Measurements from ENCODE around the gene SCAF8. TPM values are rescaled to one million over a fixed set of nuclear protein-coding genes. Genes with fewer than 3 reads are reported as not detected.
A peak's percentile ranks its signal among the peaks of the same experiment; 100 is the strongest.
"Not testable (repeated sequence)": the region's sequence is repeated elsewhere in the genome, so short reads cannot be mapped to it uniquely, and the experiment has no call there.

Gene SCAF8
- total RNA-seq, 1 donor from 2014 or later, result 20.4 TPM

- ATAC-seq, result no peak
Observed at GRCh38 chr6:154783229-154783628, 50.0 kb downstream of the SCAF8 start.

GRCh38 chr6:154785075-154785474 lies 51.9 kb downstream of the SCAF8 start:
- no peak for ATAC-seq

DNA sequence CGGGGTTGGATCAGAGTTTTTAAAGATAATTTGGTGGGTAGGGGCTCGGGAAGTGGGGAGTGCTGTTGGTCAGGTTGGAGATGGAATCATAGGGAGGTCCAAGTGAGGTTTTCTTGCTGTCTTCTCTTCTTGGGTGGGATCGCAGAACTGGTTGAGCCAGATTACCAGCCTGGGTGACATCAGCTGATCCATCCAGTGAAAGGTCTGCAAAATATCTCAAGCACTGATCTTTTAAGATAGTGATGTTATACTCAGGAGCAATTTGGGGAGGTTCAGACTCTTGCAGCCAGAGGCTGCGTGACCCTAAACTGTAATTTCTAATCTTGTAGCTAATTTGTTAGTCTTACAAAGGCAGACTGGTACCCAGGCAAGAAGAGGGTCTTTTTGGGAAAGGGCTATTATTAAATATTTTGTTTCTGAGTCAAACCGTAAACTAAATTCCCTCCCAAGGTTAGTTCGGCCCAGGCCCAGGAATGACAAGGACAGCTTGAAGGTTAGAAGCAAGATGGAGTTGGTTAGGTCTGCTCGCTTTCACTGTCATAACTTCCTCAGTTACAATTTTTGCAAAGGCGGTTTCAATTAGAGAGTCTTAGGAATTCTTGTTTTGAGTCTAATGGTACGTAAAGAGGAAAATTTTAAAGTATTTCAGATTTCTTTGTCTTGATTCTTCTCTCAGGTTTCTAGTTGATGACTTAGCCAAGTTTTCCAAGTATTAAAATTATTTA lies 53.1 kb downstream of the SCAF8 start:
- ATAC-seq, result no peak

DNA sequence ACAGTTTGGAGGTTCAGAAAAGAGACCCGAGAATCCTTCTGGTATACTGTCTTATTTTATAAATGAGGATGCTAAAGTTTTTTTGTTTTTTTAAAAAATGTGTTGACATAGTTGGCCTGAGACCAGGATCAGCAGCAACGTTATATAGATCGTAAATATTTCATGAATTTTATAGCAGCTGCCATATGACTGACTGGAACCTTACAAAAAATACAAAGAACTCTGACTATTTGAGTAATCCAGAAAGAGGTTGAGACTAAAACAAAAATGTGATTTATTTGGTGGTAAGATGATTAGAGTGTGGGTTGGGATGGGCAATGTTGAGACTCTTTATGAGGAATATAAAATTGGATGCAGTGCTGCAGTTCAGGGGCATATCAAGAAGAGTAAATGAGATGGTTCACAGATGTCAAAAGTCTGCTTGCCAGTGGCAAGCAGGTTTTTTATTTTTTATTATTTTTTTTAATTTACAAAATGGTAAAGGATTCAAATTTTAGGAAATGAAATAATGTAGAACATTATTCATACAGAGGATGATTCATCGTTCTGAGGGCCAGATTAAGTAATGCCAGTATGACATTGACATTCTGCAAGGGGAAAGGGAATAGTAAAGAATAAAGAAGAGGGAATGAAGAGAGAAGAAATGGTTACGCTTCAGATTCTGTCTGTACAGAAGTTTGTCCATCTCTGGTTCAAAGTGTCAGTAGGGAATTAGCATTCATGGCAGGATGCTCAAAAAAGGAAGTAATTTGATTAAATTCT lies 58.5 kb downstream of the SCAF8 start:
- no peak for ATAC-seq

DNA sequence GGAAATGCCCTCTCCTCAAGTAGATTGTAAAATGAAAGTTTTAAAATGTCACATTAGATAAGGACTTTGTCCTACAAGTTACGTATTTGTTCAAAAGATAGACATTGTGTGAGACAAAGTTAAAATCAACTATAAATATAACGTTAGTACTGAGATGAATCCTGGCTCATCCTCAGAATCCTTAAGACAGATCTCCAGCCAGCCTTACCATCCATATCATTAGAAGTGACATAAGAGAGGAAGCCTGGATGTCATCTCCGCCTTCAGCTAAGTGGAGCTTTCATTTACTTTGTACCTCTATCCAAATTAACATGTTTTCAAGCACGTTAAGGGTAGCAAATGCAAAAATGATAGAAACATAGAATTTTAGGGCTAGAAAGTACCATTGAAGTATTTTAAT lies 59.1 kb downstream of the SCAF8 start:
- ATAC-seq, result no peak

- peak; percentile 79 for ATAC-seq
Observed at GRCh38 chr6:154792761-154793160, 59.5 kb downstream of the SCAF8 start.

GRCh38 chr6:154796484-154796883 lies 63.3 kb downstream of the SCAF8 start:
- no peak for ATAC-seq

DNA sequence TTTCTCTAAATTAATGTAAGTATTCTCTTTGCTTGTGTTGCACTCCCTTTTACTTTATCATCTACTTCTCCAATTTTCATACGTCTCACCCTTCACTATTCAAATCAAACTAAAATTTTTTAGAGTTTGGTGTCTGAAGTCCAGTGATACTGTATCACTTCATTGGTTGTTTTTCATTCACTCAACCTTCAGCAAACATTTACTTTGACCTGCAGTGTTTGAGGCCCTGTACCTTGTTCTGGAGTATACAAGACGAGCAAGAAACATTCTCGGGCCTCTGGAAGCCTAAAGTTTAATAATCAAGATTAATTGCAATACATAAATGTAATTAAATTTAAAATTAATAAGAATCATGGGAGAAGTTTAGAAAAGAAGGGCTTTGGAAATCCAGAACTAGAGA lies 64.6 kb downstream of the SCAF8 start:
- no peak for ATAC-seq

DNA sequence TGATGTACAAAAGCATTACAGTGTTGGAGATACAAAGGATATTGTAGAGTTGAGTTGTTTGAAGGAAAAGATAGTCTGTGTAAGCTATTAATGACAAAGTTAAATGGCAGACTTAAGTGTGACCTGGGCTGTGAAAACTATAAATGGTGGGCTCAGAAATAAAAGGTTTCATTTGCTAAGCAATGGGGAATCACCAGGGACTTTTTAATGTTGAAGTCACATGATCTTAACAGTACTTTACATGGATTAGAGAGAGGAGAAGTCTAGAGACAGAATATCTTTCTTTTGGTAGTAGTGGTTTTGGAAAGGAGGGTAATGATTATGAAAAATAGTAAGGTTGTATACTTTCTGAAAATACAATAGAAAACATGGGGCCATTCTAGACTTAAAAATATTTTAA lies 67.1 kb downstream of the SCAF8 start:
- no peak for ATAC-seq

GRCh38 chr6:154805288-154805911 lies 72.2 kb downstream of the SCAF8 start:
- no peak for ATAC-seq

- no peak for ATAC-seq
Observed at GRCh38 chr6:154806804-154807203, 73.6 kb downstream of the SCAF8 start.

GRCh38 chr6:154811663-154812062 lies 78.4 kb downstream of the SCAF8 start:
- not testable (repeated sequence) for ATAC-seq

DNA sequence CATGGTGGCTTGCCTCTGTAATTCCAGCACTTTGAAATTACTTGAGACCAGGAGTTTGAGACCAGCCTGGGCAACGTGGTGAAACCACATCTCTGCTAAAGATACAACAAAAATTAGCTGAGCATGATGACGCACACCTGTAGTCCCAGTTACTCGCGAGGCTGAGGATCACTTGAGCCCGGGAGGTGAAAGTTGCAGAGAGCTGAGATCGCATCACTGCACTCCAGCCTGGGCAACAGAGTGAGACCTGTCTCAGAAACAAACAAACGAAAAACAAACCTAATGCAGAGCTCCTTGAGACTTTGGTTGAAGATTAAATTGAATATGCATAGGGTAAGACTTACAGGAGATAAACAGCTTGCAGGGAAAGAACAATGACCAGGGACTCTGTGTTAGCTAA lies 80.8 kb downstream of the SCAF8 start:
- ATAC-seq, result no peak

GRCh38 chr6:154815938-154816820 lies 83.0 kb downstream of the SCAF8 start:
- no peak for ATAC-seq

DNA sequence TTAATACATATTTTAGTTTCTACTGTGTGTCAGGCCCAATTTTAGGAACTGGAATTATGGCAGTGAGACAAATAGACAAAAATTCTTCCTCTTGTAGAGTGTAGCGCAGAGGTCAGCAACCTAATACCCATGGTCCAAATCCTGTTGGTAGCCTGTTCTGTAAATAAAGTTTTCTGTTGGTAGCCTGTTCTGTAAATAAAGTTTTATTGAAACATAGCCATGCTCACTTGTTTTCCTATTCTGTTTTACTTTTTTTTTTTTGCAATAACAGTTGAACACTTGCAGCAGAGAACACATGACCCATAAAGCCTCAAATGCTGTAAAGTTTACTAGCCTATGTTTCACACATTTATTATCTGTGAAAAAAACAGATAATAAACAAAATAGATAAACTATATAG lies 87.9 kb downstream of the SCAF8 start:
- no peak for ATAC-seq

DNA sequence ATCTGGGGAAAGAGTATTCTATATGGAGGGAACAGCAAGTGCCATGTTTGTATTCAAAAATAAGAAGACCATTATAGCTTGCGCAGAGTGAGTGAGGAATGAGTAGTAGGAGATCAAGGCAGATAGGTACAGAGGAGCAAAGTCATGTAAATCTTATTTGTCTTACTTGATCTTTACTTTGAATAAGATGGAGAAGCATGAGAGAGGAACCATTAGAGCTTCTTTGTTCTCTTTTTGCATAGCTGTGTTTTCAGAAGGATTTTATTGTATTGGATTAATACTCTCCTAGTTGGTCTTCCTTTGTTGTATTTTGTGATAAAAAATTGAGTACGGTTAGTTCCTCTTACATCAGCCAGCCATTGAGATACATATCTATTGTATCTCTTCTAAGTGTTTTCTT lies 88.4 kb downstream of the SCAF8 start:
- ATAC-seq, result no peak

DNA sequence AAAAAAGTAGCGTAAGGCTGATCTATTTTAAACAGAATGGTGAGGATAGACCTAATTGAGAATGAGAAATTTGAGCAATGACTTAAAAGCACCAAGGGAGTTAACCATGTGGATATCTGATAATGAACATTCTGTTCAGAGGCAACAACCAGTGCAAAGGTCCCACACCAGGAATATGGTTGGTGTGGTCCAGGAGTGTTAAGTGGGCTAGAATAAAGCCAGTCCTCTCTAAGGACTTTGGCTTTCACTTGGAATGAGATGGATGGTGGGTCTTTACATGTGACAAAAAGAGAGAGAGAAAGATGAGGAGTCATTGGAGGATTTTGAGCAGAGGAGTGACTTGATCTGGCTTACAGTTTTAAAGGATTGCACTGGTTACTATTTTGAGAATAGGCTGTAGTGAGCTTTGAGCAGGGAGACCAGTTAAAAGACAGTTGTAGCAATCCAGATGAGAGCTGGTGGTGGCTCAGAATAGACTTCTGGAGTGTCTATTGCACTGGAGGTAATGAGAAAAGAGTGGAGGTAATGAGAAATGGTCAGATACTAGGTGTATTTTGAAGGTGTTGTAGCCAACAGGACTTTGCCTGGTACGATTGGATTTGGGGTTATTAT lies 89.8 kb downstream of the SCAF8 start:
- no peak for ATAC-seq

GRCh38 chr6:154824076-154824475 lies 90.9 kb downstream of the SCAF8 start:
- ATAC-seq, result no peak

DNA sequence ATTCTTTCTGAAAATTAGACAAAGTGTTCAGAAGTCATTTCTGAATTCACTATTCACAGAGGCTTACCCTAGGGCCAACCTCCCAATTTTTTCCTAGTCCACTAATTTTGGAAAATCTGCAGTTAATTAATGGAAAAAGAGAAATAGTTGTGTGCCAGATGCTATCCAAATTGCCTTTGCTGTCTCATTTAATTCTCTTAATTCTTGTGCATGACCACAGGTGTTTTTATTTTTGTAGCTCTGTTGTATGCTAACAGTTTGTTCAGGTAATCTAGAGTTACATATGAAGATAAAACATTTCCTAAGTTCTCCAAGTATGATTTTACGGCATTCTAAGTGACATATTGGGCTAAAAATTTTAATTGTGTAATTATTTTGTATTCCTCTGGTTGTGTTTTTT lies 96.8 kb downstream of the SCAF8 start:
- ATAC-seq, result no peak

GRCh38 chr6:154830771-154831170 lies 97.6 kb downstream of the SCAF8 start:
- no peak for ATAC-seq

DNA sequence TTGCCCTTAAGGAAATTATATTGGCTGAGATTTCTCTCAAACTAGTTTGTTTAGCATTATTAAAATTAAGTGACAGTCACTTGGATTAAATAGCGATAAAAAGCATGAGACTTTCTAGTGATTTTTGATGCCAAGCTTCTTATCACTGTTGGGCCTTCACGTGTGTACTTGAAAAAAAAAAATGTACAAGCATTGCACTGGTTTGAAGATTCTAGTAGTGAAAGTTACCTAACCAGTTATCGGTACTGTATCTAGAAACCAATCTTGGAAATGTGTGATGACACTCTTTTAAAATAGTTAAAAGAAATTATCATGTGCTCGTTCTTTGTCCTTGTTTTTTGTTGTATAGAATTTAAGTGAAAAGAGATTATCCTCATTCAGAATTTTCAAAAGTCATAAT lies 102.1 kb downstream of the SCAF8 start:
- ATAC-seq, result no peak

- ATAC-seq, result no peak
Observed at GRCh38 chr6:154839546-154839945, 106.3 kb downstream of the SCAF8 start.
